NCI-H748 (cell line): ENCODE data around the gene CAPZB.

Experiments used
- DNase-seq: peaks from one replicate; lab custom pipeline; 2025; ENCODE audit not compliant: unreplicated experiment; lab: John Stamatoyannopoulos, UW

Gene CAPZB

DNA sequence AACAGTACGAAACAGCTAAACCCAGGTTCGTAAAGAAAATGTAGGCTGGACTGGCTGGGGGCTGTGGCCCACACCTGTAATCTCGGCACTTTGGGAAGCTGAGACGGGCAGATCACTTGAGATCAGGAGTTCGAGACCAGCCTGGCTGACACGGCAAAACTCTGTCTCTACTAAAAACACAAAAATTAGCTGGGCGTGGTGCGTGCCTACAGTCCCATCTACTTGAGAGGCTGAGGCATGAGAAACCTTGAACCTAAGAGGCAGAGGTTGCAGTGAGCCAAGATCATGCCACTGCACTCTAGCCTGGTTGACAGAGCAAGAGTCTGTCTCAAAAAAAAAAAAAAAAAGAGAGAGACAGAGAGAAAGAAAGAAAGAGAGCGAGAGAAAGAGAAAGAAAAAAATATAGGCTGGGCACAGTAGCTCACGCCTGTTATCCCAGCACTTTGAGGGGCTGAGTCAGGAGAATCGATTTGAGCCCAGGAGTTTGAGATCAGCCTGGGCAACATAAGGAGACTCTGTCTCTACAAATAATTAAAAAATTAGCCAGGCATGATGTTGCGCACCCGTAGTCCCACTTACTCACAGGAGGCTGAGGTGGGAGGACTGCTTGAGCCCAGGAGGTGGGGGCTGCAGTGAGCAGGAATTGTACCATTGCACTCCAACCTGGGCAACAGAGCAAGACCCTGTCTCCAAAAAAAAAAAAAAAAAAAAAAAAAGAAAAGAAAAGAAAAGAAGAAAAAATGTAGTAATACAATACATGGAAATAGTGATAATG, 35.7 kb downstream of the CAPZB start:
- no peak for DNase-seq

DNA sequence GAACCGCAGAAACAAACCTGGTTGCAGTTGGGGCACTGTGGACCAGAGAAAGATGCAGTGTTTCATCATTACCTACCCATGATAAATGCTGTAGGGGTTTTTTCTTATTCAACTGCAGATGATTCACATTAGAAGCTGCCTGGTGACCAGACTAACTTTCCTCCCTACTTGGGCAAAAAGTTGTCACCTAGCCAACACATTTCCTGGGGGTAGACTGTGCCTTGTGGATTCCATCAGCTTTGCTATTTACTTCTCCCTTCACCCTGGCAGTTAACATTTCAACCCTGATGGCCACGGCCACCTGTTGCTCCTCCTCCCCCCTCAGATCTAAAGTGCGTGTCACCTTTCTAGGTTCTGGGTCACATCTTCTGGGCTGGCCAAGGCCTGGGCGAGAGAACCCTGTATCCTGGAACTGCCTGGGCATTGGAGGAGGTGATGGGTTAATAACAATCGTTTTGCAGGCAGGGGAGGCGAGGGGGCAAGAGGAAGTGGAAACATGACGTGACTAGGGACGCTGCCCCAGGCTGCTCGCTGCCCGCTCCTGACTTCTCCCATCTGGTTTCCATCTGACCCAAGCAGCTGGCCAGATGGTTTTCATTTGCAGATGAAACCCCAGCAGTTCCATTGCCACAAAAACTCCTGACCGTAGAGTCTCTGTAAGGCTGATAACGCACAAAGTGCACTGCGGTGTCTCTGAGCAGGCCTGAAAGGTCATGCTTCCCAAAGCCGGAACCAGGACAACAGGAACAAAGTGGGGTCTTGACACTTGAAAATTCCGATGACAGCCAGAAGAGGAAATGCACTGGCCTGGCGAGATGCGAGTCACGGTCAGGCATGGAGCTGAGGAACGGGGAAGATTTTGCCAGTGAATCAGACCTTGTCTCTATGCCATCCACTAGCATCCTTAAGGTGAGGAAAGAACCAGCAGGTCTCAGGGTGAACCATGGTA, 36.6 kb downstream of the CAPZB start:
- DNase-seq: no peak

GRCh38 chr1:19447550-19447949, 37.8 kb downstream of the CAPZB start:
- DNase-seq: no peak

DNA sequence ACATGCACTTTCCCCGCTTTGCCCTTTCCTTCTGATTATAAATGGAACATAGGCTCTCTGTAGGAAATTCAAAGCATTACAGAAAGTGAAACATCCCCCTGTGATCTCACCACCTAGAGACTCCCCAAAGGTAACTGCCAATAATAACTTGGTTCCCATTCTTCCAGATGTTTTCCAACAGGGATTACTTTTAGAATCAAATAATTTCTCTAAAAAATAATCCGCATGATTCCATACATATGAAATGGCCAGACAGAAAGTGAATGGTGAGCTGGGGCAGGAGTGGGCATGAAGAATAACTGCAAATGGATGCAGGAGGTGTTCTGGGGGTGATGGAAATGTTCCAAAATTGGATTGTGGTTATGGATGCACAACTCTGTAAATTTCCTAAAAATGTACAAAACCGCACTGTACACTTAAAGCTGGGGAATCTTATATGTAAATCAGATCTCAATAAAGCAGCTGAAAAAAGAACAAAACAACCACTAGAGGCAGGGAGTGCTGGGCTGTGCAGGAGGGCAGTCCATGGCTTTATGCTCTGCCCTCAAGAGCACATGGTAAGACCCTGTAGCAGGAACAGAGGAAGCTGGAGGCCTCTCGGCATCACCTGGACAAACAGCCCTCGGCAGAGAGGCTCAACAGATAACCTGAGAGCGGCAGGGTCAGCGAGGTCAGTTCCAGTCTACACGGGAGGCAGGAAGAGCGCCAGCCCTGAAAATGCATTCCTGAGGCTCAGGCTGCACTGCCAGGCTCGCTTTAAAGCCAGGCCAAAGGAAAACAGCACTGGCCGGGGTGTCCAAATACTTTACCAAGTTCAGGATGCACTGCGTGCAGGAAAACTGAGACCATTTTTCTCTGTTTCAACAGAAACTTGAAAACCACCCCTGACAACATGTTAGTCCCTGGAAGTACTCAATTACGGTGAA, 39.7 kb downstream of the CAPZB start:
- DNase-seq: peak; percentile 3

- DNase-seq: no peak
These were observed 40.9 kb downstream of the CAPZB start for GRCh38 chr1:19444296-19445021.

DNA sequence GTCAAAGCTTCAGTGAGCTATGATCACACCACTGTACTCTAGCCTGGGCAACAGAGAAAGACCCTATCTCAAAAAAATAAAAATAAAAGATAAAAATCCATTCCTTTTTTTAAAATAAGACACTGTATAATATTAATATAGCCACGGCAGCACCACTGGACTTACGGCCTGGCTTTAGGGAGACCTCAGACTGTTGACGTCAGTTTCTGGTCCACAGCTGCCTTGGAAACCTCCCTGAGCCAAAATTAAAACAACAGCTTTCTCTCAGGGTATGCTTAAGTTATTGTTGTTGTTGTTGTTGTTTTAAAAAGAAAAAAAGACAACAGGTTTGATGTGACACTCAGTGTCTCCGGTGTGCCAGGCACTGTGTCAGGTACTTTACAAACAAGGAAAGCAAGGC, 42.0 kb downstream of the CAPZB start:
- no peak for DNase-seq

- DNase-seq: no peak
These were observed 42.9 kb downstream of the CAPZB start for GRCh38 chr1:19442154-19443096.

DNA sequence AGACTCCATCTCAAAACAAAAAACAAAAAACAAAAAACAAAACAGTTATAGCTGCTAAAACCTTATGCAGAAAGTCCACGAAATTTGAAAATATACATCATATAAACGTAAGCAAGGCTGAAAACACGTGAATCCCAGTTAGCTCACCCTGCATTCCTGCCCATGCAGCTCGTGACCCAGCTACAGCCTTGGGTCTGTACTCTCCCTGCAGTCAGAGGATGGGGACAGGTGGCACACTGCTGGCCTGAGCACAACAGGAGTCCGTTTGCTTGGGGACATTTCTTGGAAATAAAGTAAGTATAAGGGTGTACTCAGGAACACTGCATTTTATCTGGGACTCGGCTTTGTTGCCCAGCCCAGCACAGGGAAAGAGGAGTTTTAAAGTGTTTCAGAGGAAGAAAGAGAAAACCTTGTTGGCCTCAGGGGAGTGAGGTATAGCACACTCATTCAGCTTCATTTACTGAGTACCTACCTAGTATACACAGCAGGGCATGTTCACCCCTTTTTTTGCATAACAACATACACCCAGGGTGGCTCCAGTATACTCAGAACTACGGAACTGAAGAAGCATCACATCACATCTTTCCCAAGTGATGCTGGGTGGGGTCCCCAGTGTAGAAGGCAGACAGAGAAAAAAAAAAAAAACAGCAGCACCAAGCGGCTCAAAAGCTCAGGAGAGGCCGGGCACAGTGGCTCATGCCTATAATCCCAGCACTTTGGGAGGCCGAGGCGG, 44.1 kb downstream of the CAPZB start:
- DNase-seq: no peak

DNA sequence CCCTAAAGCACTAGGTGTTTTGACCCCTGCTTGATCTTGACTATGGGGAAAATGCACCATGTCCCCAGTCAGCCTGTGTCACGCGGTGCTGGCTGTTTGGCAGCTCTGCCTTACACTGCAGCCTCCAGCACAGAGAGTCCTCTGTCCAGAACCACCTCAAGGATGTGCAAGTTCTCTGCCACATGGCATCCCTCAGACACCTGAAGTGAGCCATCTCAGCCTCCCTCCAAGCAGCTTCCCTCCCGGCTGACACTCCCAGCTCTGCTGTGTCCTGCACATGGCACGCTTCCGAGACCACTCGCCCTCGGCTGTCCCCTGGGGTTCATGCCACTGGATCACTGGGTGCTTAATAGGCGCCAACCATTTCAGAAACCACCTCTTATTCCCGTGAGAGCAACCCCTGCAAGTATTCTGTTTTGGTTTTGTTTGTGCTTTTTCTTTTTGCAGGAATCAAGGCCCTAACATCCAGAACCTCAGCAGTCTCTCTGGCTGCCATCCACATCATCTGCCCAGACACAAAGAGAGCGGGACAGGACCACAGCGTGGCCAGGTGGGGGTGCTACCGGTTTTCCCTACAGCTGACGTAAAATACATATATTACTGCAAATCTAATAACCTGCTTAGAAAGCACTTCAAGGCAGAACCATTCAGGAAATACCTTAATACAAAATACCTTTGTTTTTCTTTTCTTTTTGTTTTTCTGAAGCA, 45.7 kb downstream of the CAPZB start:
- DNase-seq: no peak

DNA sequence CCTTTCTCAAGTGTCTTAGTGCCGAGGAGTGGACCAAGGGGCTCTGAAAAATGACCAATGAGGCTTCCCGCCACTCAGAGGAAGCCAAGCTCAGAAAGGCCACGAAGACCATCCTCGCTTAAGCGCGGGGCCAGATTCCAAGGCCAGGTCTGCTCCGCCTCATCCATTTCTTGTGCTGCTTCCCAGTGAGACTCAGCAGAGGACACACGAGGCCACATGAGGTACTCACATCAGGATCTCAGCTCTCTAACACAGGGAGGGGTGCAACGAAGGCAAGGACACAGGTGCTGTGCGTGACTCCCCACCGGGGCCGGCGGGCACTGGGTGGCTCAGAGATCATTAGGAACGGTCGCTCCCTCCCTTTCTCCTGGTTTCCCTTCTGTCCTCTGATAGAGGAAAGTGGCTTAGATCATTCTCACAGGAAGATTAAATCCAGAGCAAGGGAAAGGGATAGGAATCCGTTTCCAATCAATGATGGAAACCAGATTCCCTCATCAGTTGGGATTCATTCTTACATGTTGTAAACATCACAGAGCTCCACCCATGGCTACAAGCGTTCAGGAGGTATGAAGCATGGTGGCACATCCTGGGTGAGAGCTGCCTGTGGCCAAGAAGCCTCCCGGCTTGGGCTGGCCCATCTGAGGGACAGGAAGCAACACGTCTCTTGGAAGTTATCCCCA, 46.7 kb downstream of the CAPZB start:
- DNase-seq: no peak

DNA sequence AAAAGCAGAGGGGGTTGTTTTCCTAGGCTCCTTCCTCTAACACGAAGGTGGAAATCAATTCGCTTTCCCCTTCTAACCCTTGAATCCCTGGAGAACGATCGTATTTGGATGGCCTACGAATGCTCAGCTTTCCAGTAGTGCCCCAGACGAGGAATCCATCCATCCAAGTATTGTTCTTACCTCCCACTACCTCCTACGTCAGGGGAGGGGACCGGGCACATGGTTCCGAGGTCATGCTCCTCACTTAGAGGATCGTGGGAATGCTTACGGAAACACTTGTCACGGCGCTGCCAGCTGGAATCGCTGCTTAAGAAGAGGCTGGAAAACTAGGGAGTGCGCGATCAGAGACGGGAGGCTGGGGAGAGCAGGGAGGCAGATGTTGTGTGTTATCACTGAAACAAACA, 47.4 kb downstream of the CAPZB start:
- DNase-seq: no peak

- DNase-seq: no peak
These were observed 48.4 kb downstream of the CAPZB start for GRCh38 chr1:19436716-19437476.

DNA sequence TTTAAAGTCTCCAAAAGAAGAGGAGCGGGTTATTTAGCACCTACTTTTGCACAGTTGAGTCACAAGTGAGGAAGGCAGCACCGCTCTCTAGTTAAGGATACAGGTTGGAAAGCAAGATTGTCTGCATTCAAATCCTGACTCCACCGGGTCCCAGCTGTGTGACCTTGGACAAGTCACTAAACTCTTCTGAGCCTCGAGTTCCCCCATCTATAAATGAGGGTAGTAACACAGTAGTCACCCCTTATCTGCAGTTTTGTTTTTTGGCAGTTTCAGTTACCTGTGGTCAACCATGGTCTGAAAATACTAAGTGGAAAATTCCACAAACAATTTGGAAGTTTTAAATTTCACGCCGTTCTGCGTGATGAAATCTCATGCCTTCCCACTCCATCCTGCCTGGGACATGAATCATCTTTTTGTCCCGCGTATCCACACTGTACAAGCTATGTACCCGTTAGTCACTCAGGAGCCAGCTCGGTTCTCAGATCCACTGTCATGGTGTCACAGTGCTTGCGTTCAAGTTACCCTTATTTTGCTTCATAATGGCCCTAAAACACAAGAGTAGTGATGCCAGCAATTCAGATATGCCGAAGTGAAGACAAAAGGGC, 49.4 kb downstream of the CAPZB start:
- no peak for DNase-seq

DNA sequence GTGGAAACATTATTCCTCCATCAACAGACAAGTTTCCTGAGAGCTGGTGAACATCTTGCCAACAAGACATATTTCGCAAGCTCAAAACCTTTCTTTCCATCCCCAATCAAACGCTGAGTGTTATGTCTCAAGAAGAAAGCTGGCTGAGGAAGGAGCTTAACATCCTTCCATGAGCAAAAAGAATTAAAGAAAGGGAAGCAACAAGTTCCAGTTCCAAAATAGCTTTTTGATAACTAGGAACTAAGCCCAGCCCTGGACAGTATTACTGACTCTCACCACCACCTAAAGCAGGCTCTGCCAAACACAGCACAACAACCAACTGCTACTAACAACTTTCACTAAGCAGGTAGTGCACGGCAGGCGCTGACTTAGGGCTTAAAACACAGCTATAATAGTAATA, 50.2 kb downstream of the CAPZB start:
- no peak for DNase-seq

- DNase-seq: no peak
These were observed 51.7 kb downstream of the CAPZB start for GRCh38 chr1:19433719-19433998.

DNA sequence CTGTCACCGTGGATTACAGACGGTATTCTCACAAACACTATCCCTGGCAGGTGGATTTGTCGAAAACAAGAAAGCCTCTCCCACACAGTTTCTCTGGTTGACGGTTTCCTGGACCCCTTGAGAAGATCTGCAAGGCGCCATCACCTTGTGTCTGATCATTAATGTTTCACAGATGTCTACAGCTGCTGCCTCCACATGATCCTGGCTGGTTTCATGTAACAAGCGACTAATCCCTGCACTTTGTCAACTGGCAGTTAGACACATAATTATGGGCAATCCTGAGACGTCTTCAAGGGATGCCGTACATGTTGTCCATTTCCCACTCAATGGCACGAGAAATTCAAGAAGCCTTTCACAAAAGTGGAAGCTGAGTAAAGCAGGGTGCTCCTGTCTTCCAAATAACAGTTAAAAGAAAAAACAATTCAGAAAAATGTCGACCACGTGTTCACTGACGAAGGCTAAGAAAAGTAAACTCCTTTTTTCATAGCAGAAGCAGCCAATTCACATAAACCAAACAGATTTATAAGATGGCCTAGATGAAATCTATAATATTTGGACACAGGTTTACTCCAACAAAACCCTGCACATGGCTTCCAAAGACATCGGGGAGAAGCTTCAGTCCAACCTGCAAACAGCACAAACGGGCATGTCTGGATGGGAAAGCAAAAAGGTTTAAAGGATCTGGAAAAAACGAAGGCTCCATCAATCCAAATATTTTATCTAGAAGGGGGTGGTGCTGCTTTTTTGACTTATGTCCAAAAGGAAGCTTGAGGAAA, 52.2 kb downstream of the CAPZB start:
- no peak for DNase-seq
